Lower lobe of right lung (tissue), 1 donor: ENCODE data around the gene AP2M1. TPM values are rescaled to one million over a fixed set of nuclear protein-coding genes. Genes with fewer than 3 reads are reported as not detected.

Experiments
- total RNA-seq: library from RNA; stranded (reverse); fragmentation: NEBNext Ultra II Directional; extraction: Animal tissue kit (Norgen Biotek cat#: 25700); gene quantifications from one replicate; pipeline ENCODE4 v1.2.1, GENCODE V29; 2021
- donor health status: DM: no; HTN: yes; CAD: no; lungs with severe emphysema.

Gene AP2M1
- total RNA-seq, 1 donor from 2014 or later = 241 TPM

Other genes starting within 250 kb of the AP2M1 start
- 38.0 TPM for gene ABCC5, start 157.0 kb upstream of the AP2M1 start, total RNA-seq
- not detected for gene HTR3D, start 143.1 kb upstream of the AP2M1 start, total RNA-seq
- gene HTR3C, start 121.8 kb upstream of the AP2M1 start, total RNA-seq = 0.44 TPM
- not detected for gene HTR3E, start 77.8 kb upstream of the AP2M1 start, total RNA-seq
- 41.9 TPM for gene EIF2B5, start 39.5 kb upstream of the AP2M1 start, total RNA-seq
- gene DVL3, start 19.5 kb upstream of the AP2M1 start, total RNA-seq = 55.1 TPM
- 60.7 TPM for gene ABCF3, start 11.3 kb downstream of the AP2M1 start, total RNA-seq
- 0.47 TPM for gene VWA5B2, start 54.7 kb downstream of the AP2M1 start, total RNA-seq
- gene ALG3, start 74.1 kb downstream of the AP2M1 start, total RNA-seq = 30.1 TPM
- gene EEF1AKMT4, start 74.8 kb downstream of the AP2M1 start, total RNA-seq = 2.6 TPM
- not detected for gene CAMK2N2, start 86.7 kb downstream of the AP2M1 start, total RNA-seq
- gene ECE2, start 101.2 kb downstream of the AP2M1 start, total RNA-seq = not detected
- gene PSMD2, start 124.4 kb downstream of the AP2M1 start, total RNA-seq = 135 TPM
- gene EIF4G1, start 139.8 kb downstream of the AP2M1 start, total RNA-seq = 271 TPM
- gene FAM131A, start 162.7 kb downstream of the AP2M1 start, total RNA-seq = 17.0 TPM
- 4.4 TPM for gene CLCN2, start 186.8 kb downstream of the AP2M1 start, total RNA-seq
- gene POLR2H, start 186.9 kb downstream of the AP2M1 start, total RNA-seq = 53.3 TPM
- gene THPO, start 203.4 kb downstream of the AP2M1 start, total RNA-seq = 0.24 TPM
- 4.1 TPM for gene CHRD, start 205.2 kb downstream of the AP2M1 start, total RNA-seq